IMR-90 (cell line): Measurements from ENCODE around the gene CCDC51.

ENCODE experiments used
- BHLHE40 ChIP-seq: fragments of 150-350 bp; IDR thresholded peaks from 2 replicates; pipeline ENCODE4 v1.6.1; 2016; ENCODE audit warnings: mild to moderate bottlenecking, low read depth, low read length
- CEBPB ChIP-seq: IDR thresholded peaks from 2 replicates; pipeline ENCODE4 v1.6.1; 2012; ENCODE audit warnings: low read depth, low read length, improper control_type of control experiment
- MAZ ChIP-seq: IDR thresholded peaks from 2 replicates; pipeline ENCODE4 v1.6.1; 2012; ENCODE audit warnings: low read depth, mild to moderate bottlenecking, low read length, improper control_type of control experiment, moderate library complexity, borderline replicate concordance
- MXI1 ChIP-seq: IDR thresholded peaks from 2 replicates; pipeline ENCODE4 v1.6.1; 2012; ENCODE audit warnings: low read depth, mild to moderate bottlenecking, low read length, moderate library complexity, borderline replicate concordance
- NFE2L2 ChIP-seq: fragments of 150-350 bp; IDR thresholded peaks from 2 replicates; pipeline ENCODE4 v1.6.1; 2016; ENCODE audit warnings: low read depth, mild to moderate bottlenecking, low read length
- POLR2A ChIP-seq: IDR thresholded peaks from 2 replicates; pipeline ENCODE4 v1.6.1; 2012; ENCODE audit warnings: mild to moderate bottlenecking, low read depth, low read length
- RAD21 ChIP-seq: IDR thresholded peaks from 2 replicates; pipeline ENCODE4 v1.6.1; 2012; ENCODE audit warnings: low read length, improper control_type of control experiment
- RCOR1 ChIP-seq: IDR thresholded peaks from 2 replicates; pipeline ENCODE4 v1.6.1; 2012; ENCODE audit warnings: mild to moderate bottlenecking, low read length, improper control_type of control experiment; ENCODE audit not compliant: insufficient replicate concordance
- RFX5 ChIP-seq: IDR thresholded peaks from 2 replicates; pipeline ENCODE4 v1.8.0; 2012; ENCODE audit warnings: low read depth, mild to moderate bottlenecking, low read length, moderate library complexity
- TF ChIP-seq, protein P1 (sequence below): fragments of 150-350 bp; IDR thresholded peaks from 2 replicates; pipeline ENCODE4 v1.6.1; 2017; ENCODE audit warnings: mild to moderate bottlenecking, antibody characterized with exemption, low read length, low read depth
- TF ChIP-seq, protein P2 (sequence below): conservative IDR thresholded peaks from 2 replicates; pipeline ENCODE4 v1.5.1; 2012; ENCODE audit warnings: mild to moderate bottlenecking, low read depth, low read length, improper control_type of control experiment
- TF ChIP-seq, protein P3 (sequence below): fragments of 150-350 bp; IDR thresholded peaks from 2 replicates; pipeline ENCODE4 v1.6.1; 2016; ENCODE audit warnings: low read depth, mild to moderate bottlenecking, low read length, moderate library complexity, borderline replicate concordance

DNA sequence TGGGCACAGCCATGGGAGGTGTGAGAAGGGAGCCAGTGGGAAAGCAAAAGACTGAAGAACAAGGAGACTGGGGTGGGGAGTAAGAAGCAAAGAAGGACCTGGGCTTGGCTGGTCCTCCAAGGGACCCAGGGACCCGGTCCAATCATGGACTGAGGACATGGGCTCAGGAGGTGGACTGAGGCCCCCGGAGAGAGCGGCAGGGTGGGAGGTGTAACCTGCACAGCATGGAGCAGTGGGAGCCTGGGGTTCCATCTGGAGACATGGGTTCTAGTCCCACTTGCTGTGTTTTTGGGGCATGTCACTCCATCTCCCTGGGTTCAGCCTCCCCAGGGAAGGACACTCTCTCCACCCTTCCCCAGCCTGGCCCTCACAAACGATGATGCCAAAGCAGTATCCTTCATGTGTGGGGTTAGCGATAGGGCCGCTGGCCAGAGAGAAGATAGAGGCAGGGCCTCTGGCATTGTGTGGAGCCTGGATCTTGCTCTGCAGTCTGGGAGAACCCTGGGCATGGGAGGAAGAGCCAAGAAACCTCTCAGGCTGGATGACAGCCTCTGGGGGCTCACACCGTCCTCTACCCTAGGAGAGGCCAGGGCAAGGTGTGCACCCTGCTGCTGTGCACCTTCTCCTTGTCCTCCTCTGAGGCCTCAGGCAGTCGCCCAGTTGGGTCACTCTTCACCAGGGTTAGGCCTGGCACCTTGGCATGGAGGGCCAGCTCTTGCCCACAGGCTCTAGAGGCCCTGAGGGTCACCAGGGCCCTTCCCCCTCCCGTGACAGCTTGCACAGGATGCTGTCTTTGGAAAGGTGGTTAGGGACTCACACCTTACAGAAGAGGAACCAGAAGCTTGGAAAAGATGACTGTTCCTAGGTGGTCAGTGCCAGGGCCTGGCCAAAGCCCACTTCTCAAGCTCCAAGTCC is 41.9 kb downstream of the CCDC51 start:
- TF ChIP-seq, protein P1, sequence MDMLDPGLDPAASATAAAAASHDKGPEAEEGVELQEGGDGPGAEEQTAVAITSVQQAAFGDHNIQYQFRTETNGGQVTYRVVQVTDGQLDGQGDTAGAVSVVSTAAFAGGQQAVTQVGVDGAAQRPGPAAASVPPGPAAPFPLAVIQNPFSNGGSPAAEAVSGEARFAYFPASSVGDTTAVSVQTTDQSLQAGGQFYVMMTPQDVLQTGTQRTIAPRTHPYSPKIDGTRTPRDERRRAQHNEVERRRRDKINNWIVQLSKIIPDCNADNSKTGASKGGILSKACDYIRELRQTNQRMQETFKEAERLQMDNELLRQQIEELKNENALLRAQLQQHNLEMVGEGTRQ: no peak
- TF ChIP-seq BHLHE40 (no peak), RFX5 (no peak), MXI1 (no peak), RCOR1 (no peak), NFE2L2 (no peak), CEBPB (no peak), RAD21 (no peak), POLR2A (no peak), MAZ (no peak)
- TF ChIP-seq, protein P2, sequence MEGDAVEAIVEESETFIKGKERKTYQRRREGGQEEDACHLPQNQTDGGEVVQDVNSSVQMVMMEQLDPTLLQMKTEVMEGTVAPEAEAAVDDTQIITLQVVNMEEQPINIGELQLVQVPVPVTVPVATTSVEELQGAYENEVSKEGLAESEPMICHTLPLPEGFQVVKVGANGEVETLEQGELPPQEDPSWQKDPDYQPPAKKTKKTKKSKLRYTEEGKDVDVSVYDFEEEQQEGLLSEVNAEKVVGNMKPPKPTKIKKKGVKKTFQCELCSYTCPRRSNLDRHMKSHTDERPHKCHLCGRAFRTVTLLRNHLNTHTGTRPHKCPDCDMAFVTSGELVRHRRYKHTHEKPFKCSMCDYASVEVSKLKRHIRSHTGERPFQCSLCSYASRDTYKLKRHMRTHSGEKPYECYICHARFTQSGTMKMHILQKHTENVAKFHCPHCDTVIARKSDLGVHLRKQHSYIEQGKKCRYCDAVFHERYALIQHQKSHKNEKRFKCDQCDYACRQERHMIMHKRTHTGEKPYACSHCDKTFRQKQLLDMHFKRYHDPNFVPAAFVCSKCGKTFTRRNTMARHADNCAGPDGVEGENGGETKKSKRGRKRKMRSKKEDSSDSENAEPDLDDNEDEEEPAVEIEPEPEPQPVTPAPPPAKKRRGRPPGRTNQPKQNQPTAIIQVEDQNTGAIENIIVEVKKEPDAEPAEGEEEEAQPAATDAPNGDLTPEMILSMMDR: no peak
- TF ChIP-seq, protein P3, sequence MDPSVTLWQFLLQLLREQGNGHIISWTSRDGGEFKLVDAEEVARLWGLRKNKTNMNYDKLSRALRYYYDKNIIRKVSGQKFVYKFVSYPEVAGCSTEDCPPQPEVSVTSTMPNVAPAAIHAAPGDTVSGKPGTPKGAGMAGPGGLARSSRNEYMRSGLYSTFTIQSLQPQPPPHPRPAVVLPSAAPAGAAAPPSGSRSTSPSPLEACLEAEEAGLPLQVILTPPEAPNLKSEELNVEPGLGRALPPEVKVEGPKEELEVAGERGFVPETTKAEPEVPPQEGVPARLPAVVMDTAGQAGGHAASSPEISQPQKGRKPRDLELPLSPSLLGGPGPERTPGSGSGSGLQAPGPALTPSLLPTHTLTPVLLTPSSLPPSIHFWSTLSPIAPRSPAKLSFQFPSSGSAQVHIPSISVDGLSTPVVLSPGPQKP: no peak
